NCI-H128 (cell line): ENCODE results near the gene KIAA0408.
"Not testable (repeated sequence)": the region's sequence is repeated elsewhere in the genome, so short reads cannot be mapped to it uniquely, and the experiment has no call there.

Experiments
- DNase-seq: peaks from one replicate; lab custom pipeline; 2025; ENCODE audit not compliant: unreplicated experiment; lab: John Stamatoyannopoulos, UW

The KIAA0408 gene

DNA sequence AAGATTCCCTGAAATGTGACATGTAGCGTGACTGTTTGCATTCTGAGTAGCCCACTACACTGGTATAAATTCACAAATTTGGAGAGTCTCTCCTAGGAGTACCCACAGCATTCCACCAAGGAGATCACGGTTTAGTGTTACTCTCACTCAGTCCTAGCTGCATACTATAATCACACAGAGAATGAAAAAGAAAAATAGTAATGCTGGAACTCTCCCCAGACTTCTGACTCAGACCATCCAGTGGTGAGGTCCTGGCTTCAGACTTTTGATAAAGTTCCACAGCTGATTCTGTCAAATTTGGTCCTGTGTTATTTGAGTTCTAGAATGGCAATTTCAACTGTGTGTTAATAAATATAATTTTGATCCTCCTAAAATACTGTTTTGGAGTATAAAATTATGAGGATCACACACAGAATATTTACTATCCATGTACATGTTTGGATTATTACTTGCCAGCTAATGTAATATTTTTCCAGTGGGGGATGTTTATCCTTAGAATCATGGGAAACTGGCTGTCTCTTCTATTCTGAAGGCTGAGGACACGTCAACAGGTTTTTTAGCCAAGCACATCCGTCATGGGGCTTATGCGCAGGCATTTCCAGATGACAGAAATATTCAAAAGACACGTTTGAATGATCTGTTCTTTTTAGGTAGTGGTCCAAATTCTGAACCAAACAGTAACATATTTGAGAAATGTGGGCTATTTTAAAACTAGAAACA lies 5.1 kb upstream of the KIAA0408 start:
- no peak for DNase-seq

DNA sequence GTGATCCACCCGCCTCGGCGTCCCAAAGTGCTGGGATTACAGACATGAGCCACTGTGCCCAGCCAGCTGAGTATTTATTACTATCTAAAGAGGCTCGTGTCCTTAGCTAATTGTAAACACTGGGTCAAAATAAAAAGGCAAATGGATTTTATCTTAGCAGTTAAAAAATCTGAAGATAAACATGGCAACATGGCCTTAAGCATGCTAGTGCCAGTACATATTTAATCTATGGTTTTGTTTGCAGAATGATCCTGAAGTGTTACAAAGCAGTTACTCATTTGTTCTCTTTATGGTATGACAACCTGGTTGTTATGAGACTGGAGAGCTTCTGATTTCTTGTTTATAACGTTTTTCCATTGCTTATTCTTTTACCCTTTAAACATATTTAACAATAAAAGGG lies 3.9 kb upstream of the KIAA0408 start:
- no peak for DNase-seq

DNA sequence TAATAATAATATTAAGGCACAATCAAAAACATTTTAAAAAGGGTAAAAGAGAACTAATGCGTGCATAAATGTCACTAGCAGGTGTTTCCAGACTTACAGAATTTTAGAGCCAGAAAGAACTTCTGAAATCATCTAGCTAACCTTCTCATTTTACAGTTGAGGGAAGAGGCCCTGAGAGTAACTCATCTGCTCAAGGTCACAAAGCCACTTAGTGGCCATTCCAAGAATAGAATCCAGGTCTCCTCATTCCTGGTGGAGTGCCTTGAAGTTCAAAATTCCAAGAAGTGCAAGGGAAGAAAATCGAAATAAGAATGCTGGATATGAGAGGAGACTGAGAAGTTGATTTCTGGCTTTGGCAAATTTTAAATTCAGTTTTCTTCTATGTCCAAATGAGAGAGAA lies 3.2 kb upstream of the KIAA0408 start:
- no peak for DNase-seq

DNA sequence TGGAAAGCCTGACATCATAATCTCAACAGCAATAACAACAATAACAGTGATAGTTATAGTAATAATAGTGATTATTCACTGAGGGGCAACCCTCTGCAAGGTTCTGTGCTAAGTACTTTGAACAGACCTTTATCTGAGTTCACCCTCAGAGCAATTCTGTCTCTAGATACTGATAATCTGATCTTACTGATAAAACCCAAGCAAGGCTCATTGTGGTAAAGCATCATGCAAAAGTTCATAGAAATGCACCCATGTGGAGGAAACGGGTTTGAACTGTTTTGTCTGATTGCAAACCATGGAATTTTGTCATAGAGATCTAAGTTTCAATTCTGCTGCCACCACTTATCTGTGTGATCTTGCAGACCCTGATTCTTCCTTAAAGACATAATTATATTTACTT lies 1.3 kb upstream of the KIAA0408 start:
- no peak for DNase-seq

DNA sequence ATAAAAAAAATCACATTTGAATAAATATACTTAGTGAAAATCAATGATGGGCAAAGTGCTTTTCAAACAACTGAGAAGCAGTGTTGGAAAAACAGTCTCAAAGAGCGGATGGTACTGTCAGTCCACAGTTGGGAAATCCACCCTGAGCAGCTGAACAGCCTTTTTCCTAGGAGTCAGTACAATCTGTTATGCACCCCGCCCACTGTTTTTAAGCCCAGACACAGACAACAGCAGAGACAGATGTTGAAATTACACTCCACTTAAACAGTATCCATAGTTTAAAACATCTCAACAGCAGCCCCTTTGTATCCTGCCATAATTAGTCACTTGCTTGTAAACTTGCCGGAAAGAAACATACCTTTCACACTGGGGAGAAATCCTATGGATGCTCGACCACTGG lies 372 bp downstream of the KIAA0408 start:
- no peak for DNase-seq

DNA sequence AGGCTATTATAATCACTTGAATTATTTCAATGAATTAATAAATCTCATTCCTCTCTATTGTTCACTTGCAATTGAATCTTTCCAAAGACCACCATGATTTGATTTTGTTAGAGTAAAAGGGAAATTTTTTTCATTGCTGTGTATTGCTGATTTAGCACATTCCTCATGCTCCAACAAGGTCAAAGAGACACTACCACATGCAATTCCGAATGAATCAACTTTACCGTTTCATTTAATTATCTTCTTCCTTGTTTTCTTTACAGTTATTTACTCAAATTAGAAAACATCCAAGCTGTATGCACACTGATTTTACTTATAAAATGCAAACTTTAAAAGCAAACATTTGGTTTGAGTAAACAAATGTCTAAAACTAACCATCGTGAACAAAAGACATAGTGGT lies 967 bp downstream of the KIAA0408 start:
- no peak for DNase-seq

DNA sequence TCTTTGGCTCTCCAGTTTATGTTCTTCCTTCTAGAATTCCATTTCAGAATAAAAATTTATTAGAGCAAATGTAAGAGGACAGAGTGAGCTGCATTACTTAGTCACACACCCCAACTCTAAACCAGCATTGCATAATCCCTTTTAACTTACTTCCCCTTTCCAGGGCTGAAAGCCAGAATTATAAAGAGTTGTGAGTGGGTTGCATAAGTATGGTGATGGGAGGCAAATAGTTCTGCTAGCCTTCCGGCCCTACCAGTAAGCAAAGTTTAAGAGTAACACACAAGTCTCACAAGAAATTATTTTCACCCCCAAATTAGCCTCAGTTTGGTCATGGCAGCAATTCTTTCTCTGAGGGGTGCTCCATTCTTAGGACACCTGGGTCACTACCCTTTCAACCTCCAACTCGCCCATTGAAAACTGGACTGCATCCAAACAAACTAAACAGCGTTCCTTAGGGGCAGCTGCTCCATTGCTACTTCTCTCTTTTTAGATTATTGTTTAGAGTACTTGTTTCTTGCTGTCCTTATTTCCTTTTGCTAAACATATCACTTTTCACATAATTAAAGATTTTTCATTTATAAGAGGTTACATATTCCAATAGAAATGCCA lies 1.6 kb downstream of the KIAA0408 start:
- DNase-seq: no peak

DNA sequence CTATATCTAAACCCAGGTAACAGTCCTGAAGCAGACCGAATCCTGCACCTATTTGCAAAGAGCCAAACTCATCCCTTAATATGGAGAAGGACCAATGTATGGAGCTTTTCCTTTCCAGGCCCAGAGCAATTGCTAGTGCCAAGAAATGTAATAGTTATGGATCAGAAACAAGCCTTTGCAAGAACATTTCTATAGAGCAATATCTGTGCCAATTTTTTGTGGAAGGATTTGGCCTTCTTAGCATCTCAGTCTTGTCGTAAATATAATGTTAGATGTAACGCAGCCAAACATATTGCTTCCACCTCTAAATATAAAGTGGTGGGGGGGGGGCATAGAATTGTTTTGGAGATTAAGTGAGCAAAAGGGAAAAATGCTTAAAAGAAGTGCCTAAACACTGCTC lies 2.7 kb downstream of the KIAA0408 start:
- DNase-seq: no peak

DNA sequence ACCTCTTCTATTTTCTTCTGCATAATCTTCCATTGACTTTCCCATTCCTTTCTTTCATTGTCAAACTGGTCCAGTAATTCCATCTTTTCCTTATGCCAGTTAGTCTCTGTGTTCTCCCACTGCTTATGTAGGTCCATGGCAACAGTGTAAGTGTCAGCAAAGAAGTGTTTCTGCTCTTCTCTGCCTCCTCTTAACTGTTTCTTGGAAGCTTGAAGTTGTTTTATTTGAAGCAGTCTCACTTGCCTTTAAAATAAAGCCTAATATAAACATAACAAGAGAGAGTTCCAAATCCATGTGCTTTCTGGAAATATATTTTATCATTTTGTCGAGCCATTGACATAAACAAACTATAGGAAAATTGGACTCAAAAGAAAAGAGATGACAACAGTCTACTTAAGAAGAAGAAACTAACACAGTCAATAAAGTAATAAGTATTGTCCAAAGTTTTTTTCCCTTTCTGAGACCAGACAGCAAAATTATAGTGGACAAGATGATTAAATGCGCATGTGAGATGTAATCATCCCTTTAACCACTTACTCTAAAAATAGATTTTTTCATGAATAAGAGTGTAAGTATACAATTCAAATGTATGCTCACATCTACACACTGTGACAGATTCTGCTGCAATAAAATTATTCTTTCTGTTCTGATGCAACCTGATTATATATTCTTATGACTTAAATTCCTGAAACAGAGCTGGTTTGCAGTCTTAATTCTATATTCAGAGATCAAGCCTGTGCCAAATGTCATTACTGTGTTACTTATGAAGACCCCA lies 5.2 kb downstream of the KIAA0408 start:
- no peak for DNase-seq

DNA sequence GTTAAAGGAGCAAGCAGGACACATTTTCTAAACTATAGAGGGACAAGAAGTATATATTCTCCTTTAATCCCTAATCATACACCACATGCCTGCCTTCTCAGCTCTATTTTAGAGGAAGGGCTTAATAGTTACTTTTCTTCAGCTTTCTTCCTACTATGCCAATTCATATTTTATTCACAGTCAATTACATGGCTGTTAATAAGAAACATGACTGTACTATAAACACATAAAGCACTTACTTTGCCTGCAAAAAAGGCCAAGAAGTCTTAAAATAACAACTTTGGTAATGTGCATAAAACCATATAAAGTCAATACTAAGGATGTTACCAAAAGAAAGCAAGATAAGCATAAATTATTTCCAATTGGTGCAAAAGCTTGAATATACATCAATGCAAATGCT lies 6.4 kb downstream of the KIAA0408 start:
- DNase-seq: no peak

DNA sequence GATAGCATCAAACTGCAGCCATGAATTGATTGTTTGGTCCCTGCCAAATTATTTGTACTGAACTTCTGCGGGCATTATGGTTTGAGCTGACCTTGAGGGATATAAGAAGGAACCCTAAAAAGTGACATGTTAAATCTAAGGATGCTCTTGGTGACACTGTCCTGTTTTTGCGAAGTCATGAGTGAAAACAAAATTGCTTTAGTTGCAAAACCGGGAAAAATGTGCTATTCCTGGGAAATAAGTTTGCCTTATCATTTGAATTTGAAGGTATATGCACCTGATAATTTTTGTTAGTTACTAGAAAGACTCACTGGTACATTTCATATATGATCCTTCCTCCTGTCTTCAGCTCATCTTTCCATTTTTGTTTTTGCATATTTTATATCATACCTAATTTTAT lies 7.8 kb downstream of the KIAA0408 start:
- DNase-seq: no peak

DNA sequence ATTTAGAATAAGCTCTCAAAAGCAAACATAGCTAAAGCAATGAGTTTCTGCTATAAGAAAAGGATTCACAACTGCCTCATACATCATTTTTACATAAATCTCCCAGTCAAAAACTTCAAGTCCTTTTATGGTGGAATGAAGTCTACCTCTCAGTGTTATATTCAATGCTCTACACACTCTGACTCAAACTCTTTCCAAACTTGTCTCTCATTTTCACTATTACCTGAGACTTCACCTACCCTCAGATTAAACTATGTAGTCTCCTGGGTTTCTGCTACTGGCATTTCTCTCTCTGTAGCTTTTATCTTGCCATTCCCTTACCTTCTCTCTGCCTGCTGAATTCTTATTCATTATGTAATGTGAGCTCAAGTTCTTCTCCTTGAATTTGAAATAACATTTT lies 11.4 kb downstream of the KIAA0408 start:
- no peak for DNase-seq

DNA sequence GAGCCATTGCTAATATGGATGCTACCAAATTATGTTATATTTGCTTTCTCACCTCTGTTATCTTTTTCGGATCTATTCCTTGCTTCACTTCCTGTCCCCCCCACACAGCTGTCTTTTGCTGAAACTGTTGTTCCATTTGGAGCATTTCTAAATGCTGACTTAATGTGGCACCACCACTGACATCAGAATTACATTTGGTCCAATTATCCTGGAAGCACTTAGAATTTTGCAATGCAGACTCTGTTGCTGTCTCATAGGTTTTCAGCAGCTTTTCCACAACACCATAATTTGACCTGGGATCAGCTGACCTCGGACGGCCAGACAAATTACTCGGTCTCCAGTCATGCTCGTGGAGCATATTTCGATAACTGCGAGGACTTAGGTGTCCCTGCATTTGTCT lies 12.8 kb downstream of the KIAA0408 start:
- DNase-seq: no peak

DNA sequence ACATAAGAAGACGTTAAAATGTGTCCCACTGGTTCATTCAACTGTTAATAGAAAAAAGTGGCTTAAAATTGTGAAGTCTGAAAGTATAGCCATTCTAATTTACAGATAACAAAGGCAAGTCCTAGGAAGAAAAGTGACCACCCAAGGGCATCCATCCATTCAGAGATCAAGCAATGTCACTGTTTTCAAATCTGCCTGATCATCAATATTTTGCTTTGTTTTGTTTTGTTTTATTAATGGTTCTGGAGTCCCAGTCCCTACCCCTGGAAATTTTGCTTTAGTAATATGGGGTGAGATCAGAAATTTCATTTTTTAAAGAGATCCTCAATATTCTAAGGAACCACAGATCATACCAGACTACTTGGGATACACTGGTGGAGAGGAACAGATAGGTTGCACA lies 17.3 kb downstream of the KIAA0408 start:
- no peak for DNase-seq

DNA sequence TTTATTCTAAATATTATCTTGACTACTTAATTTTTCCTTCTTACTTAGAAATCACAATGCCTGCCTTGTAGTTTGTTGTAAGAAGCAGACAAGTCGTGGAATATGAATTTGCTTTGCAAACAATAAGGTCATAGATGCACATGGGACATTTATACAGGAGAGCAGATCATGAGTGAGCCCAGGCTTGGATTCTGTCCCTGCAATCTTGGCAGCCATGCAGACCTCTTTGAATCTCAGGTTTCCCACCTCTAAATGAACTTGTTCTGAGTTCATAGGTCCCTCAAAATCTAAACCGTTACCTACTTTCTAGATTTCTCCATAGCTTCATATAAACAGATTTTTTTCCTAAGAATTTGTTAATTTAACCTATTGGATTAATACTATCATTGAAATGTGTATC lies 19.5 kb downstream of the KIAA0408 start:
- DNase-seq: no peak

DNA sequence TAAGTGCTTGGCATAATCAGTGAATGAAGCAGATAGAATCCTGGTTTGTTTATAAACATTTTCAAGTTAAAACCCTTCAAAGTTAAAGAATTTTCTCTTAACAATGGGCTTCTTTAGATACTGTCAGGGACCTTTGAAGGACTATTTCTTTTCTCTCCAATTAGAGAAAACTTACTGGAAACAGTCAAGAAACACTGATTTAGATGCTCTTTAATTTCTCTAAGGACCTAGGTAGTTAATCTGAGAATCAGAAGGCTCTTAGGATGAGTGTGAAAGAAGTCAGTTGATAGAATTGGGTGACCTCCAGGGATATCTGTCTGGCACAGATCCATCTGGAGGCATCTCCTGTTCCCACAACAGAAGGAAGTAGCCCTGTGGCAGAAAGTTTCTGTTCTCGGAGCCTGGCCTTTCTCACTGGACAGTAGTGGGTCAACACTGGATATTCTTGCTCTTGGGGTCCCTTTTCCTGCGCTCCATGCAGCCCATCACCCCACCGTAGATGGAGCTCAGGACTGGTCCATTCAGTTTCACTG lies 22.5 kb downstream of the KIAA0408 start:
- DNase-seq: no peak

DNA sequence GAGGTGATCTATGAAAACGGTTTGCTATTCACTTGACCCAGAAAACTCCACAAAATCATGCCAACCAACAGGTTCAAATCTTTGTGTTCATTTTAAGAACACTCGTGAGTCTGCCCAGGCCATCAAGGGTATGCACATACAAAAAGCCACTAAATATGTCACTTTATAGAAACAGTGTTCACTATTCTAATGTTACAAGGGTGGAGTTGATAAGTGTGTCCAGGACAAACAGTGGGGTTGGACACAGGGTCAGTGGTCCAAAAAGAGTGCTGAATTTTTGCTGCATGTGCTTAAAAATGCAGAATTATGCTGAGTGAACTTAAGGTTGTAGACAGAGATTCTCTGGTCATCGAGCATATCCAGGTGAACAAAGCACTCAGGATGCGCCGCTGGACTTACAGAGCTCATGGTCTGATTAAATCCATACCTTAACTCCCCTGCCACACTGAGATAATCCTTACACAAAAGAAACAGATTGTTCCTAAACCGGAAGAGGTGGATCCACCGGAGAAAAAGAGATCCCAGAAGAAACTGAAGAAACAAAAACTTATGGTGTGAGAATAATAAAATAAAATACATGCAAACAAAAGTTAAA lies 23.5 kb downstream of the KIAA0408 start:
- no peak for DNase-seq

DNA sequence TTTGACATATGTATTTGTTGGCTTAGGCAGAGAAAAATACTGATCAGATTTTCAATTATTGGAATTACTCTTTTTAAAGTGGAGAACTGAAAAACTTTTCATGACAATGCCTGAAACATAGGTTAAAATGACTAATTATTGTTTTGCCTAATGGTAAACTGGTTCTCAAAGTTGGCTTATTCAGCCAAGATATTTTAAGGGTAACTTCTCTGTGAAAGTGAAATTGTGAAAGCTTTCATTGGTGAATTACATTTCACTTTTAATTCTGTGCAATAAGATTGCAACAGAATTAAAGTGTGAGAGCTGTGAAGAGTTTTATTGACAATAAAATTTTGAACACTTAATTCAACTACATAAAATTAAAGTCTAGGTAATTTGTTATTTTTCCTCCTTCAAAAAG lies 24.5 kb downstream of the KIAA0408 start:
- DNase-seq: no peak

DNA sequence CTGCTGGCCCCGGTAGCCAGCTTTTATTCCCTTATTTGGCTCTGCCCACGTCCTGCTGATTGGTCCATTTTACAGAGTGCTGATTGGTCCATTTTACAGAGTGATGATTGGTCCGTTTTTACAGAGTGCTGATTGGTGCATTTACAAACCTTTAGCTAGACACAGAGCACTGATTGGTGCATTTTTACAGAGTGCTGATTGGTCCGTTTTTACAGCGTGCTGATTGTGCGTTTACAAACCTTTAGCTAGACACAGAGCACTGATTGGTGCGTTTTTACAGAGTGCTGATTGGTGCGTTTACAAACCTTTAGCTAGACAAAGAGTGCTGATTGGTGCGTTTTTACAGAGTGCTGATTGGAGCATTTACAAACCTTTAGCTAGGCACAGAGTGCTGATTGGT lies 30.6 kb downstream of the KIAA0408 start:
- not testable (repeated sequence) for DNase-seq

DNA sequence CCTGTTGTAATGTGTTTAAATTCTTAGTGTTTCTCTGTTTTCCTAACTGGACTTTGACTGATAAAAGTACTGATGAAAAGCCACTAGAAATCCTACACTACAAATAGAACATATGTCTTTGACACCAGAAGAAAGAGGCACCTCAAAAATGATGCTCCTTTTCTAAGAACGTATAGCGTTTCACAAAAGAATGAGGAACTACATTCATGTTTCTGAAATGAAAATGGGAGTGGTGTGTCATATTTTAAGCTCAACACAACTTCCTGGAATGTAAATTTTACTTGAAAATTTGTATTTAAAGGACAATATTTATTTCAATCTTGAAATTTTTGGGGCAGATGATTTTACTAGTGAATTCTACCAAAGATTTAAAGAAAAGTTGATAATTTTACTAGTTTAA lies 35.3 kb downstream of the KIAA0408 start:
- no peak for DNase-seq

DNA sequence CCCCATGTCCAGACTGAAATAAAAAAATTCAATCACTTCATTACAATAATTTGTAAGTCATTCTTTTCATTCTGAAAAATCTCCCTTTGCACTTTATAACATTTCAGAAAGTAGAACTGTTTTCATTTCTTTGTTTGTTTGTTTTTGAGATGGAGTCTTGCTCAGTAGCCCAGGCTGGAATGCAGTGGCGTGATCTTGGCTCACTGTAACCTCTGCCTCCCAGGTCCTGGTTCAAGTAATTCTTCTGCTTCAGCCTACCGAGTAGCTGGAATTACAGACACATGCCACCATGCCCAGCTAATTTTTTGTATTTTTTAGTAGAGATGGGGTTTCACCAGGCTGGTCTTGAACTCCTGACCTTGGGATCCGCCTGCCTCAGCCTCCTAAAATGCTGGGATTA lies 38.0 kb downstream of the KIAA0408 start:
- DNase-seq: not testable (repeated sequence)

DNA sequence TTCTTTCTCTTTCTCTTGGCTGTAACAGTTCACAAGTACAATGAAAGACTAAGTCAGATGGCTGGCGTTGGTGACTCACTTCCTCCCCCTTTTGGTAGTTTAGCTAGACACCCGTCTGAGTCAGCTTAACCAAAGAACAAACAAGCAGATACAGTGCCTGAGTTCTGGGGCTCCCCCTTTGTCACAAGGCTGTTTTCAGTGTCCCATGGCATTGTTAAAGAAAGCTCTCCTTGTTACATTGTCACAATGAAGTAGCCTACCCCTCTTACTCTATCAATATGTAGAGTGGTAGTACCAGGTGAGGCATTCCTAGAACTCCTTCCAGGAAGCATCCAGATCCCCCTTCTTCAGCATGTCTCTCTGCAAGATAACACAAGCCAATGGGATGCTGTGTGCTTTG lies 38.6 kb downstream of the KIAA0408 start:
- DNase-seq: no peak
